Neuronal stem cell (in vitro differentiated cells): ENCODE measurements around the gene LPAR1.

Source experiments
- DNase-seq: peaks from one replicate; pipeline ENCODE4 v3.0.0-alpha.2; 2013; ENCODE audit warnings: low spot score
- H2AFZ ChIP-seq: one replicate; pipeline ENCODE4 v1.6.1; 2013; ENCODE audit warnings: mild to moderate bottlenecking, low read length, inconsistent platforms
- H2AK5ac ChIP-seq: 2 replicates; pipeline ENCODE4 v1.6.1; 2013; ENCODE audit warnings: low read depth, mild to moderate bottlenecking, inconsistent platforms, low read length, moderate library complexity, mixed read lengths
- H2BK120ac ChIP-seq: 2 replicates; pipeline ENCODE4 v1.6.1; 2013; ENCODE audit warnings: low read depth, mild to moderate bottlenecking, inconsistent platforms, low read length, moderate library complexity, mixed read lengths
- H2BK12ac ChIP-seq: one replicate; pipeline ENCODE4 v1.6.1; 2013; ENCODE audit warnings: low read length, inconsistent platforms
- H2BK15ac ChIP-seq: 2 replicates; pipeline ENCODE4 v1.6.1; 2013; ENCODE audit warnings: mild to moderate bottlenecking, low read length, inconsistent platforms, mixed read lengths
- H2BK5ac ChIP-seq: one replicate; pipeline ENCODE4 v1.6.1; 2013; ENCODE audit warnings: inconsistent platforms, mild to moderate bottlenecking, low read length, moderate library complexity
- H3K14ac ChIP-seq: one replicate; pipeline ENCODE4 v1.6.1; 2013; ENCODE audit warnings: low read length, inconsistent platforms
- H3K18ac ChIP-seq: 2 replicates; pipeline ENCODE4 v1.6.1; 2013; ENCODE audit warnings: low read length, inconsistent platforms
- H3K23ac ChIP-seq: 2 replicates; pipeline ENCODE4 v1.6.1; 2013; ENCODE audit warnings: low read depth, mild to moderate bottlenecking, mixed read lengths, low read length, inconsistent platforms; ENCODE audit not compliant: poor library complexity
- H3K27ac ChIP-seq: replicated peaks from 3 replicates; pipeline ENCODE4 v1.5.1; 2013; ENCODE audit warnings: low read length, inconsistent platforms
- H3K27me3 ChIP-seq, 3 experiments: 2 replicates each; pipeline ENCODE4 v1.6.1; 2013; ENCODE audit warnings: low read length in 3 of 3, mild to moderate bottlenecking in 2 of 3, inconsistent platforms in 1 of 3, low read depth in 1 of 3, mixed read lengths in 1 of 3, moderate library complexity in 1 of 3; ENCODE audit not compliant: control insufficient read depth in 3 of 3, insufficient read depth in 3 of 3
- H3K36me3 ChIP-seq, 2 donors: replicated peaks in 1 of 2; 2 replicates each; pipeline ENCODE4 v1.6.1; 2013; ENCODE audit warnings: low read length in 2 of 2; ENCODE audit not compliant: control insufficient read depth in 2 of 2, insufficient read depth in 2 of 2
- H3K4ac ChIP-seq: 2 replicates; pipeline ENCODE4 v1.6.1; 2013; ENCODE audit warnings: inconsistent platforms, mild to moderate bottlenecking, low read length, moderate library complexity
- H3K4me1 ChIP-seq, 2 donors: 1 replicate in 1 of 2; 2 replicates in 1 of 2; pipeline ENCODE4 v1.6.1; 2013; ENCODE audit warnings: low read length in 2 of 2, low read depth in 1 of 2; ENCODE audit not compliant: control insufficient read depth in 2 of 2, insufficient read depth in 1 of 2
- H3K4me2 ChIP-seq: one replicate; pipeline ENCODE4 v1.6.1; 2013; ENCODE audit warnings: mild to moderate bottlenecking, low read length, inconsistent platforms; ENCODE audit not compliant: insufficient read depth, poor library complexity, severe bottlenecking
- H3K4me3 ChIP-seq, 2 donors: 2 replicates each; pipeline ENCODE4 v1.5.1; 2013; ENCODE audit warnings: low read length in 2 of 2, mild to moderate bottlenecking in 2 of 2, inconsistent platforms in 1 of 2, moderate library complexity in 1 of 2
- H3K79me1 ChIP-seq: one replicate; pipeline ENCODE4 v1.6.1; 2013; ENCODE audit warnings: low read depth, mild to moderate bottlenecking, inconsistent platforms, low read length, moderate library complexity
- H3K9ac ChIP-seq: one replicate; pipeline ENCODE4 v1.6.1; 2013; ENCODE audit warnings: mild to moderate bottlenecking, low read depth, low read length, inconsistent platforms; ENCODE audit not compliant: poor library complexity
- H3K9me3 ChIP-seq, 2 donors: replicated peaks in 1 of 2; 2 replicates each; pipeline versions ENCODE3 to v1.6.1; 2013; ENCODE audit warnings: low read length in 2 of 2, mild to moderate bottlenecking in 2 of 2, inconsistent platforms in 1 of 2, low read depth in 1 of 2, mixed read lengths in 1 of 2, moderate library complexity in 1 of 2; ENCODE audit not compliant: control insufficient read depth in 2 of 2, insufficient read depth in 1 of 2
- H4K8ac ChIP-seq: one replicate; pipeline ENCODE4 v1.6.1; 2013; ENCODE audit warnings: low read depth, mild to moderate bottlenecking, inconsistent platforms, low read length, moderate library complexity
- H4K91ac ChIP-seq: one replicate; pipeline ENCODE4 v1.6.1; 2013; ENCODE audit warnings: low read length, low read depth, mild to moderate bottlenecking, inconsistent platforms; ENCODE audit not compliant: poor library complexity
- WGBS, 2 donors: extraction: QIAGEN DNeasy Blood & Tissue Kit; methylation state at CpG; one replicate each; pipeline ENCODE4 v1.1.7; 2013; ENCODE audit warnings: missing lambda C conversion rate in 2 of 2, mixed read lengths in 1 of 2; ENCODE audit not compliant: insufficient read length in 2 of 2, insufficient replicate concordance in 1 of 2; ENCODE audit errors: extremely low coverage in 2 of 2; 5-methylcytosine and 5-hydroxymethylcytosine counted together

LPAR1 gene

DNA sequence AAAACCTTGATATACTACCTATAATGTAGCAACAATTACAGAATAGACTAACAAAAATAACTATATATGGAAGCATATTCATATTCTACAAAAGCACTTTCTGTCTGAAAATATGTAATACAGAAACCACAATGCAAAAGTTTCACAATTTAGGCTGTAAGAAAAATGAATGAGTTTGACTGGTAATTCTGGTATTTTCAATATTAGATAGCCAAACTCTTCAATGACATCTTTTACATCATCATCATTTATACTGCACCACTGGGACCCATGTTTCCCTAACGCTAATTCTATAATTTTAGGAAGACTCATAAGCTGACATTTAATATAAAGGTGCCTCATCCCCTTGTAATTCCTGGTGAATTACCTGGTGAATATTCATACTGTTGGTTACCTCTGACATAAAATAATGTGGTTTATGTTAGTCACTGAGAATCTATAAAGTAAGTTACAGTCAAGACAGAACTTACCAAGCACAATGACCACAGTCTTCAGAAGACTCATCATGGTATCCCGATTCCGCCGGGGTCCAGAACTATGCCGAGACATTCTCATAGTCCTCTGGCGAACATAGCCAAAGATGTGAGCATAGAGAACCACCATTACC is 97.2 kb downstream of the LPAR1 start:
- Histone ChIP-seq H3K4me1 (no peaks in the 10 kb centered on the region), H3K18ac (no peak overlapping the region), H2AK5ac (no peak overlapping the region), H2BK12ac (no peak overlapping the region), H3K9me3 (peaks cover 2 to 30% of the 10 kb centered on the region in 2 donors), H4K8ac (no peak overlapping the region), H3K4ac (no peak overlapping the region), H3K23ac (no peak overlapping the region), H3K27me3 (no peaks in the 10 kb centered on the region), H3K79me1 (no peaks in the 10 kb centered on the region), H2BK15ac (no peak overlapping the region), H3K4me2 (no peak overlapping the region), H3K14ac (no peak overlapping the region), H3K27ac (no peak overlapping the region), H3K36me3 (peaks cover 4 to 63% of the 10 kb centered on the region in 2 donors), H4K91ac (no peak overlapping the region), H2AFZ (no peak overlapping the region), H3K9ac (no peak overlapping the region), H2BK5ac (no peak overlapping the region), H3K4me3 (no peak overlapping the region), H2BK120ac (no peak overlapping the region)
- WGBS, 2 donors, result no CpG with 5 or more reads among the region's 6 CpGs
- DNase-seq, result no peak

DNA sequence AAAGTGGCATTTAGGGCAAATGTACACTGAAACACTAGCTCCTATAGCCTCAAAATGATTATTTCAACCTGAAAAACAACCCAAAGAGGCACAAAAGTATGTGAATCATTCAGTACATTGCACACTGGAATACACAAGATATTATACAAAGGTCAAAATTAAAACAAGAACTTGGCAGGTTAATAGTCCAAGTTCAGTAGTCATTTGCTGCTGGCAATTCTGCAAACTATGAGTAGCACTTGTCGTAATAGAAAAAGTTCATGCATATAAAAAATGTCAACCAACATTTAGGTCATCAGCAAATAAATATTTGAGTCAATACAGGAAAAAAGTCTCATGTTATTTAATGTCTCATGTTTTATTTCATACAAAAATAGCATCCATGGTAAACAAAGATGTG is 98.7 kb downstream of the LPAR1 start:
- Histone ChIP-seq H2AK5ac (no peak overlapping the region), H3K4me3 (no peak overlapping the region), H2AFZ (no peak overlapping the region), H3K4me2 (no peak overlapping the region), H4K91ac (no peak overlapping the region), H3K4ac (no peak overlapping the region), H3K23ac (no peak overlapping the region), H3K9ac (no peak overlapping the region), H2BK5ac (no peak overlapping the region), H3K27ac (no peak overlapping the region), H3K36me3 (peaks cover 4 to 63% of the 10 kb centered on the region in 2 donors), H3K18ac (no peak overlapping the region), H3K27me3 (no peaks in the 10 kb centered on the region), H3K79me1 (no peaks in the 10 kb centered on the region), H2BK12ac (no peak overlapping the region), H2BK120ac (no peak overlapping the region), H2BK15ac (no peak overlapping the region), H3K9me3 (peaks cover 2 to 30% of the 10 kb centered on the region in 2 donors), H4K8ac (no peak overlapping the region), H3K14ac (no peak overlapping the region), H3K4me1 (no peaks in the 10 kb centered on the region)
- no CpG with 5 or more reads among the region's 1 CpG for WGBS, 2 donors
- DNase-seq, result no peak

DNA sequence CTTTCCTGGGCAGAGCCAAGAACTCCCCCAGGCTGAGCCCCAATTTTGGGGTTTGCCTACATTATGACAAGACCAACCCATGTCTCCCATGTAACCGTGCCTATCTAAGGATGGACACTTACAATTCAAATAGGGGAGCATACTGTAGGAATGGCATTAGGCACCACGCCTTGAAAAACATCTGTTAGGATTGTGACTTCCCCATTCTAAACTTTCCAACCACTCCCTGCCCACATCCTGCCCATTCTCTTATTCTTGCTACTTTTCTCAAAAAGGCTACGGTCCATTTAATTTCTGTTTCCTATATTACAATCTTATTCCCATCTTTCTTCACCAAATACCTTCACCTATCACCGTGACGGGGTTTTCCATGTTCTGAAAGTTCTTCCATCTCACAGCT is 99.2 kb downstream of the LPAR1 start:
- H3K4ac ChIP-seq, result no peak overlapping the region
- whole genome bisulfite sequencing, 2 donors, result 100% methylated on average over 1 to 2 of the region's 5 CpGs
- no peak overlapping the region for H4K8ac ChIP-seq
- H2BK5ac ChIP-seq, result no peak overlapping the region
- H3K4me3 ChIP-seq, result no peak overlapping the region
- H2BK120ac ChIP-seq, result no peak overlapping the region
- H3K9ac ChIP-seq, result no peak overlapping the region
- no peak overlapping the region for H2AFZ ChIP-seq
- H3K23ac ChIP-seq, result no peak overlapping the region
- H2BK15ac ChIP-seq, result no peak overlapping the region
- no peak overlapping the region for H3K18ac ChIP-seq
- H3K79me1 ChIP-seq, result no peaks in the 10 kb centered on the region
- no peak for DNase-seq
- H3K4me1 ChIP-seq, result no peaks in the 10 kb centered on the region
- no peak overlapping the region for H3K4me2 ChIP-seq
- H2AK5ac ChIP-seq, result no peak overlapping the region
- H3K9me3 ChIP-seq, result peaks cover 2 to 30% of the 10 kb centered on the region in 2 donors
- H3K36me3 ChIP-seq, result peaks cover 4 to 63% of the 10 kb centered on the region in 2 donors
- no peak overlapping the region for H2BK12ac ChIP-seq
- H3K14ac ChIP-seq, result no peak overlapping the region
- no peaks in the 10 kb centered on the region for H3K27me3 ChIP-seq
- no peak overlapping the region for H3K27ac ChIP-seq
- no peak overlapping the region for H4K91ac ChIP-seq

DNA sequence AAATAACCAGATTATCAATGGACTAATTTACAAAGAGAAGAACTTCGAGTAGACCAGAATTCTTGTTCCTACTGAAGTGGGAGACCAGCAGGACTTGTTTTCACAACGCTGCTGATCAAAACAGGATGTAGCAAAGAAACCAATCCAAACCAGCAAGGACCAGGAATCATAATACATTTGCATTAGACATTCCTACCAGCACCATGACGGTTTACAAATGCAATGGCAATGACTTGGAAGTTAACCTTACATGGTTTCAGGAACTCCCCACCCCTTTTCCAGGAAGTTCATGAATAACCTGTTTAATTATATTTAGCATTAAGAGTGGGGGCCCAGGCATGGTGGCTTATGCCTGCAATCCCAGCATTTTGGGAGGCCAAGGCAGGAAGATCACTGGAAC is 100.0 kb downstream of the LPAR1 start:
- no peak overlapping the region for H2BK12ac ChIP-seq
- no peaks in the 10 kb centered on the region for H3K79me1 ChIP-seq
- H2BK120ac ChIP-seq, result no peak overlapping the region
- H3K36me3 ChIP-seq, result peaks cover 4 to 64% of the 10 kb centered on the region in 2 donors
- H3K4ac ChIP-seq, result no peak overlapping the region
- H3K18ac ChIP-seq, result no peak overlapping the region
- no peak overlapping the region for H4K91ac ChIP-seq
- no peak overlapping the region for H3K14ac ChIP-seq
- no peak overlapping the region for H2AK5ac ChIP-seq
- no peak for DNase-seq
- H3K9me3 ChIP-seq, result peaks cover 2 to 30% of the 10 kb centered on the region in 2 donors
- no peak overlapping the region for H3K4me3 ChIP-seq
- no peaks in the 10 kb centered on the region for H3K4me1 ChIP-seq
- H3K4me2 ChIP-seq, result no peak overlapping the region
- no peak overlapping the region for H2AFZ ChIP-seq
- no peak overlapping the region for H3K23ac ChIP-seq
- no peaks in the 10 kb centered on the region for H3K27me3 ChIP-seq
- H4K8ac ChIP-seq, result no peak overlapping the region
- no peak overlapping the region for H2BK15ac ChIP-seq
- H2BK5ac ChIP-seq, result no peak overlapping the region
- no peak overlapping the region for H3K27ac ChIP-seq
- H3K9ac ChIP-seq, result no peak overlapping the region
- no CpG with 5 or more reads among the region's 3 CpGs for WGBS, 2 donors
